ENCODE measurements around the gene CISD1. TPM values are rescaled to one million over a fixed set of nuclear protein-coding genes. Genes with fewer than 3 reads are reported as not detected.

CISD1 gene
- total RNA-seq, 2 experiments from 2014 or later, result 49.7 to 58.2 TPM

DNA sequence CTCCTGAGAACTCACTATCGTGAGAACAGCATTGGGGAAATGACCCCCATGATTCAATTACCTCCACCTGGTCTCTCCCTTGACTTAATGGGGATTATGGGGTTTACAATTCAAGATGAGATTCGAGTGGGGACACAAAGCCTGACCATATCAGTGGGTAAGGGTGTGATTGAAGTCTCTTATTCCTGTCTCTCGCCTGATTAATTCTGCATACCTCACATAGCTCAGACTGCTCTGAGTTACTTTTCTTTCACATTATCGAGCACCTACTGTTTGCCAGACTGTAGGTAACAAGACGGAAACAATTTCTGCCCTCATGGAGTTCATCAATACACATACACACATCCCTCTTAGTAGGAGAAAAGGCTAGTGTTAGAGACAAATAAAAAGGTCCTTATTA is 25.0 kb downstream of the CISD1 start:
- POLR2A ChIA-PET, result no interaction called here
- ATAC-seq (no peak), DNase-seq (no peak)
- CTCF ChIA-PET, result interaction anchor here (5.0 to 7.7 kb wide), 2 partner anchors 91 to 116 kb away, joined by 19 to 151 read pairs; partner anchors contain the start of gene TFAM
- H3K36me3 Mint-ChIP-seq (ENCODE audit: low read depth), result peaks cover 3% of the 10 kb centered on the region
- no peak overlapping the region for H3K27ac Mint-ChIP-seq
- no peaks in the 10 kb centered on the region for H3K27me3 Mint-ChIP-seq
- intact Hi-C loops (cut with micrococcal nuclease), result no loop called here
- H3K4me1 Mint-ChIP-seq (ENCODE audit: low read depth), result no peaks in the 10 kb centered on the region
- TF ChIP-seq, protein P1, sequence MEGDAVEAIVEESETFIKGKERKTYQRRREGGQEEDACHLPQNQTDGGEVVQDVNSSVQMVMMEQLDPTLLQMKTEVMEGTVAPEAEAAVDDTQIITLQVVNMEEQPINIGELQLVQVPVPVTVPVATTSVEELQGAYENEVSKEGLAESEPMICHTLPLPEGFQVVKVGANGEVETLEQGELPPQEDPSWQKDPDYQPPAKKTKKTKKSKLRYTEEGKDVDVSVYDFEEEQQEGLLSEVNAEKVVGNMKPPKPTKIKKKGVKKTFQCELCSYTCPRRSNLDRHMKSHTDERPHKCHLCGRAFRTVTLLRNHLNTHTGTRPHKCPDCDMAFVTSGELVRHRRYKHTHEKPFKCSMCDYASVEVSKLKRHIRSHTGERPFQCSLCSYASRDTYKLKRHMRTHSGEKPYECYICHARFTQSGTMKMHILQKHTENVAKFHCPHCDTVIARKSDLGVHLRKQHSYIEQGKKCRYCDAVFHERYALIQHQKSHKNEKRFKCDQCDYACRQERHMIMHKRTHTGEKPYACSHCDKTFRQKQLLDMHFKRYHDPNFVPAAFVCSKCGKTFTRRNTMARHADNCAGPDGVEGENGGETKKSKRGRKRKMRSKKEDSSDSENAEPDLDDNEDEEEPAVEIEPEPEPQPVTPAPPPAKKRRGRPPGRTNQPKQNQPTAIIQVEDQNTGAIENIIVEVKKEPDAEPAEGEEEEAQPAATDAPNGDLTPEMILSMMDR (IDR thresholded peaks at IDR 0.05), result no peak
- no peak overlapping the region for H3K4me3 Mint-ChIP-seq
- no peaks in the 10 kb centered on the region for H3K9me3 Mint-ChIP-seq

DNA sequence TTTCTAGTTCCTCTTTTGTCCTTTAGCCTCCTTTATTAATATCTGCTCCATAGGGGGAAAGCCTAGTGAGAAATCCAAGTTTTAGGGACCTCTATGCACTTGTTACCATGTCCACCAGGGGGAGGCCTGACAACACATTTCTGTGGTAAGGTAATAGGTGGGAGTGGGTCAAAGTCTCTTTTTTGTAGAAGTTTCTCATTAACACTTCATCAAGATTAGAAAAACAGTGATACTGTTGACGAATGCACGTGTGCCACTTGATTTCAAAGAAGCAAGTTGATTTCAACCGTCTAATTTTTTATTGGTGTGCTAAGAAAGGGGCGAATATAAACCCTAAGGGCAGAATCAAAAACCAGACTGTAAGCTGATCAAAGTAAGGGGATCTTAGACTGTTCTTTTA is 30.6 kb downstream of the CISD1 start:
- H3K36me3 Mint-ChIP-seq (ENCODE audit: low read depth), result no peaks in the 10 kb centered on the region
- ChIA-PET POLR2A (no interaction called here), CTCF (interaction anchor here (0.7 to 4.1 kb wide), 34 partner anchors 8 to 231 kb away, joined by 3 to 64 read pairs (median 4); partner anchors contain the start of genes TFAM and UBE2D1)
- no peak overlapping the region for H3K4me3 Mint-ChIP-seq
- H3K27ac Mint-ChIP-seq, result no peak overlapping the region
- peak; percentile 83 for ATAC-seq
- TF ChIP-seq, protein P1 (IDR thresholded peaks at IDR 0.05), result peak; percentile 85
- H3K9me3 Mint-ChIP-seq, result no peaks in the 10 kb centered on the region
- peaks cover 10% of the 10 kb centered on the region for H3K27me3 Mint-ChIP-seq
- intact Hi-C loops (cut with micrococcal nuclease), result loop anchor here (2.0 kb wide), 1 partner anchor 85 kb away; the partner anchor contains the start of gene TFAM
- peaks cover 2% of the 10 kb centered on the region for H3K4me1 Mint-ChIP-seq (ENCODE audit: low read depth)
- DNase-seq, result peak; percentile 74

DNA sequence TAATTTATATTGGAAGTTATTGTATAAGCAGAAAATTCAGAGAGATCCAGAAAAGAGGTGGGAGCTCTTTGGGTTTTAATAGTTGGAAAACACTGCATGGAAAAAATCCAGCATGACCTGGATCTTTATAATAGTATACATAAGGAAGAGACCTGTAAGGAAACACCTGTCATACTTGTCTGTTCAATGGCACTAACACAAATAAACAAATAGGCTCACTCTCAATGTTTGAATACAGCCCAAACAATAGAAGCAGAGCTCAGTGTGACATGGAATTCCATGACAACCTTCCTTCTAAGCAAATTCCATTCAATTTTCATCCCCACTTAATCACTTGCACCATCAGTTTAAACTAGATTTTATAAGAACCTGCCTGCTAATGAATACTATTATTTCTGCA is 31.7 kb downstream of the CISD1 start:
- no peak for ATAC-seq
- intact Hi-C loops (cut with micrococcal nuclease), result no loop called here
- CTCF ChIA-PET, result interaction anchor here (0.9 to 4.1 kb wide), 14 partner anchors 10 to 230 kb away, joined by 3 to 64 read pairs (median 8); partner anchors contain the start of genes TFAM and UBE2D1
- H3K9me3 Mint-ChIP-seq, result no peaks in the 10 kb centered on the region
- TF ChIP-seq, protein P1 (IDR thresholded peaks at IDR 0.05), result no peak
- peaks cover 2% of the 10 kb centered on the region for H3K4me1 Mint-ChIP-seq (ENCODE audit: low read depth)
- no peak overlapping the region for H3K27ac Mint-ChIP-seq
- H3K4me3 Mint-ChIP-seq, result no peak overlapping the region
- peaks cover 10% of the 10 kb centered on the region for H3K27me3 Mint-ChIP-seq
- DNase-seq, result no peak
- POLR2A ChIA-PET, result interaction anchor here (1.1 kb wide), 1 partner anchor 84 kb away, joined by 3 read pairs; the partner anchor contains the start of gene TFAM
- H3K36me3 Mint-ChIP-seq (ENCODE audit: low read depth), result no peaks in the 10 kb centered on the region

DNA sequence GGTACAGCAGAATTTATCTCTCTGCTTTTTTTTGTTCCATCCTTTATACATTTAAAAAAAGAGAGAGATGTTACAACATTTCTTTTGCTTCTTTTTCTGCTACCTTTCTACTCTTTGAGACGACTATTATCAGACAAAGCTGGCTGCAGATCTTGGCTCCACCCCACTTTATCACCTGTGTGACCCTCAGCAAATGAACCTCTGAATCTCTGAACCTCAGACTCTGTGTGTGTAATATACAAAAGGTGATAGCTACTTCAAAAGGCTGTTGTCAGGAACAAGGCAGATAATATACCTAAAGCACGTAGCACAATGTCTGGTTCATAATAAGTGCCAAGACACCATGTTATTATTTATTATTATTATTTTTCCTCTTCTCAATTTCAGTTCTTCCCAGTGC is 33.3 kb downstream of the CISD1 start:
- peaks cover 2% of the 10 kb centered on the region for H3K4me1 Mint-ChIP-seq (ENCODE audit: low read depth)
- ATAC-seq, result no peak
- H3K27me3 Mint-ChIP-seq, result peaks cover 12% of the 10 kb centered on the region
- DNase-seq, result no peak
- no peaks in the 10 kb centered on the region for H3K9me3 Mint-ChIP-seq
- H3K36me3 Mint-ChIP-seq (ENCODE audit: low read depth), result no peaks in the 10 kb centered on the region
- ChIA-PET POLR2A (no interaction called here), CTCF (interaction anchor here (3.5 to 4.1 kb wide), 3 partner anchors 11 to 124 kb away, joined by 31 to 64 read pairs (median 34); partner anchors contain the start of gene TFAM)
- TF ChIP-seq, protein P1 (IDR thresholded peaks at IDR 0.05), result no peak
- intact Hi-C loops (cut with micrococcal nuclease), result no loop called here
- H3K4me3 Mint-ChIP-seq, result no peak overlapping the region
- H3K27ac Mint-ChIP-seq, result no peak overlapping the region

DNA sequence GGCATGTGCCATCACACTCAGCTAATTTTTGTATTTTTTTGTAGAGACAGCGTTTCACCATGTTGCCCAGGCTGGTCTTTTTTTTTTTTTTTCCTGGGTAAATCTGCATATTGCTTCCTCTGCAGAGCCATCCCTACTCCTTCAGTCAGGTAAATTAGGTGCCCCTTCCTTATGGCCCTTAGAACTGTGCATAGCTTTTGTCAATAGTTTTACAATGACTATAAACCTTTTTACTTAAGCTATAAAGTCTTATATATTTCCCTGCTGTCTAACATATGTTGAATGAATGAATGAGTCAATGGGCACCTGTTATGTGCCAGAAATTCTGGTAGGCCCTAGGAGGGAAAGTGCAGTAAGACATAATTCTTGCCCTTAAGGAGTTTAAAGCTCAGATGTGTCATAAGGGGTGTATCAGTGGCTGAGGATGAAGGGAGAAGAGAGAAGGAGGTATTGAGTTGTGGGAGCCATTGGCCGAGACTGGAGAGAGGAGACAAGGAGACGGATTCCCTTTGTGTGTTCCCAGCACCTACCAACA is 35.2 kb downstream of the CISD1 start:
- TF ChIP-seq, protein P1 (IDR thresholded peaks at IDR 0.05), result no peak
- no peaks in the 10 kb centered on the region for H3K9me3 Mint-ChIP-seq
- intact Hi-C loops (cut with micrococcal nuclease), result no loop called here

More for the DNA sequence above, 35.2 kb downstream of the CISD1 start:
- CTCF ChIA-PET, result interaction anchor here (0.5 to 1.8 kb wide), 4 partner anchors 10 to 126 kb away, joined by 3 to 7 read pairs (median 5); partner anchors contain the start of gene TFAM
- Mint-ChIP-seq H3K27me3 (peaks cover 14% of the 10 kb centered on the region), H3K4me3 (no peak overlapping the region), H3K36me3 (ENCODE audit: low read depth) (no peaks in the 10 kb centered on the region), H3K4me1 (ENCODE audit: low read depth) (peaks cover 2% of the 10 kb centered on the region), H3K27ac (no peak overlapping the region)
- POLR2A ChIA-PET, result no interaction called here
- no peak for DNase-seq
- ATAC-seq, result no peak

Measured in activated CD8-positive, alpha-beta T cell treated with anti-CD3 and anti-CD28 coated beads for 36 hours (primary cell).